ENCODE results near the gene ZNF689. TPM values are rescaled to one million over a fixed set of nuclear protein-coding genes. Genes with fewer than 3 reads are reported as not detected.

Gene ZNF689
- total and polyA plus RNA-seq, 2 of the 13 experiments (the other 11 are each of a cell fraction or from before 2014, with no cell fraction given), result 9.7 to 19.5 TPM

DNA sequence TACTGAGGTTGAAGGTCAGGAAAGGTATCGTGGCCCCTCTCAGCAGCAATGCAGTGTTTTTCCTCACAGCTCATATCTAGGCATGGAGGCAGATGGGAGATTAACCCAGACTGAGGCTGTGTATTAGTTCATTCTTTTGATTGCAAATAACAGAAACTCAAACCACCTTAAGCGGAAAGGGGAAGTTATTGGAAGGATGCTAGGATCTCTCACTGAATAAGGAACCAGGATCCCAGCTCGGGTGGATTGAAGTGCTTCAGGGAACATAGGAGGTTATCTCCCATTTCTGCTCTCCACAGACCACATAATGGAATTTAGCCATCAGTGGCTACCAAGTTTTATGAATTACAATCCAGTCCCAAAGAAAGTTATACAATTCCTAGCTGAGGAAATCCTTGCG, 8.2 kb downstream of the ZNF689 start:
- no peaks in the 10 kb centered on the region for H3K27me3 ChIP-seq (ENCODE audit: control insufficient read depth in 1 of 2, insufficient read depth in 2 of 2, low read length in 2 of 2)
- H3K9ac ChIP-seq (ENCODE audit: insufficient read depth, low read depth, low read length), result no peak overlapping the region
- in situ Hi-C loops (cut with HindIII; ENCODE audit: extremely low pct_ligation_motif_present, low pct_unique_long_range_greater_than_20kb), result loop anchor here (10.0 kb wide), 1 partner anchor 167 kb away; the partner anchor contains the start of gene DCTPP1
- peaks cover 16 to 33% of the 10 kb centered on the region in 2 experiments; a peak in 4 of 5 replicates for H3K36me3 ChIP-seq (replicated peaks in 1 of 2; ENCODE audit: control insufficient read depth in 1 of 2, insufficient read depth in 2 of 2, low read length in 2 of 2)
- WGBS (ENCODE audit: low lambda C conversion rate), result 96% methylated on average over 4 of the region's 4 CpGs
- H4K20me1 ChIP-seq (ENCODE audit: insufficient read depth, low read length), result no peaks in the 10 kb centered on the region
- ATAC-seq (no peak), DNase-seq (ENCODE audit: low spot score) (no peak), FAIRE-seq (no peak)
- H3K4me2 ChIP-seq (ENCODE audit: low read depth, low read length), result no peak overlapping the region
- peaks cover 24% of the 10 kb centered on the region for H3K4me1 ChIP-seq (ENCODE audit: insufficient read depth, low read length)
- no peak overlapping the region for H2AFZ ChIP-seq (ENCODE audit: low read length)
- ChIA-PET CTCF (ENCODE audit: low intra/inter-chr PET ratio, low total read pairs) (no interaction called here), POLR2A (interaction anchor here (0.7 to 3.4 kb wide), 4 partner anchors 9 to 172 kb away, joined by 3 to 15 read pairs (median 5); partner anchors contain the start of genes DCTPP1, ZNF689 and ZNF764)
- no peaks in the 10 kb centered on the region for H3K79me2 ChIP-seq (ENCODE audit: insufficient read depth, low read length)
- no peak overlapping the region for H3K27ac ChIP-seq (ENCODE audit: extremely low read length, insufficient read depth, low read length)
- peaks cover 4% of the 10 kb centered on the region for H3K9me3 ChIP-seq (ENCODE audit: low read length)
- intact Hi-C loops (cut with micrococcal nuclease; ENCODE audit: unreplicated experiment), result no loop called here
- no peak overlapping the region for H3K4me3 ChIP-seq (replicated peaks in 1 of 3; ENCODE audit: insufficient read depth in 1 of 3, low read depth in 2 of 3, low read length in 3 of 3)
- TF ChIP-seq NFIC (IDR thresholded peaks at IDR 0.05; ENCODE audit: low read length) (no peak), CENPT (CRISPR knock-in tag; IDR thresholded peaks at IDR 0.05; ENCODE audit: low read depth) (no peak), NCOR1 (IDR thresholded peaks at IDR 0.05; ENCODE audit: borderline replicate concordance, low read length) (no peak), RBM22 (optimal IDR thresholded peaks at IDR 0.05; ENCODE audit: low read length) (peak; percentile 13), NFATC3 (CRISPR knock-in tag; IDR thresholded peaks at IDR 0.05) (no peak), ZNF296 (CRISPR knock-in tag; conservative IDR thresholded peaks at IDR 0.05) (no peak), AGO1 (IDR thresholded peaks at IDR 0.05; ENCODE audit: low read depth, low read length, poor library complexity, severe bottlenecking) (no peak), EED (CRISPR knock-in tag; IDR thresholded peaks at IDR 0.05) (no peak)
- no TSS peak for BruUV-seq (replicated peaks)

DNA sequence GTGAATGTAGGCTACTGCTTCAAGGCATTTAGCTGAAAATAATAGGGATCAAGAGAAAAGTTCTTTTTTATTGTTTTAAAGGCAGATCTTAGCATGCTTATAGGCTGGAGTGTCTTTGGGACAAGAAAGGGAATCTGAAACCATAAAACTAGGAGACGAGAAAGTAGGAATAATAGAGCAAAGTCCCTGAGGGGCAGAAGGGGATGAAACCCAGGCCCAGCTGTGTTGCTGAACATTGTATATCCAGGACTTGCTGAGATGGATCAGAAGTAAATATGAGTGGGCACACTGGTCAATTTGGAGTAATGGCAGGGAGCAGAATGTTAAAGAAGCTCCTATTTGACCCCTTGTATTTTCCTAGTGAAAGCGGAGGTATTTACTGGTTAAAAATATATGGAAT, 9.3 kb downstream of the ZNF689 start:
- intact Hi-C loops (cut with micrococcal nuclease; ENCODE audit: unreplicated experiment) (no loop called here), in situ Hi-C loops (cut with HindIII; ENCODE audit: extremely low pct_ligation_motif_present, low pct_unique_long_range_greater_than_20kb) (loop anchor here (10.0 kb wide), 1 partner anchor 166 kb away; the partner anchor contains the start of gene DCTPP1)
- Histone ChIP-seq H3K36me3 (replicated peaks in 1 of 2; ENCODE audit: control insufficient read depth in 1 of 2, insufficient read depth in 2 of 2, low read length in 2 of 2) (peaks cover 16 to 28% of the 10 kb centered on the region in 2 experiments; a peak in 4 of 5 replicates), H3K27ac (ENCODE audit: extremely low read length, insufficient read depth, low read length) (no peak overlapping the region), H2AFZ (ENCODE audit: low read length) (no peak overlapping the region), H3K9me3 (ENCODE audit: low read length) (peaks cover 4% of the 10 kb centered on the region), H4K20me1 (ENCODE audit: insufficient read depth, low read length) (no peaks in the 10 kb centered on the region), H3K4me2 (ENCODE audit: low read depth, low read length) (no peak overlapping the region), H3K27me3 (ENCODE audit: control insufficient read depth in 1 of 2, insufficient read depth in 2 of 2, low read length in 2 of 2) (no peaks in the 10 kb centered on the region), H3K9ac (ENCODE audit: insufficient read depth, low read depth, low read length) (no peak overlapping the region), H3K4me3 (replicated peaks in 1 of 3; ENCODE audit: insufficient read depth in 1 of 3, low read depth in 2 of 3, low read length in 3 of 3) (no peak overlapping the region), H3K79me2 (ENCODE audit: insufficient read depth, low read length) (no peaks in the 10 kb centered on the region), H3K4me1 (ENCODE audit: insufficient read depth, low read length) (peaks cover 24% of the 10 kb centered on the region)
- CTCF ChIA-PET (ENCODE audit: low intra/inter-chr PET ratio, low total read pairs), result no interaction called here
- POLR2A ChIA-PET, result interaction anchor here (0.7 to 3.4 kb wide), 3 partner anchors 10 to 199 kb away, joined by 3 to 15 read pairs (median 4); partner anchors contain the start of gene ZNF689
- no TSS peak for BruUV-seq (replicated peaks)
- no peak for TF ChIP-seq ZNF256 (CRISPR knock-in tag; conservative IDR thresholded peaks at IDR 0.05)
- no peak for TF ChIP-seq ZNF589 (CRISPR knock-in tag; conservative IDR thresholded peaks at IDR 0.05)
- no peak for TF ChIP-seq MAFK (conservative IDR thresholded peaks at IDR 0.05 in 1 of 2, IDR thresholded peaks at IDR 0.05 in 1 of 2; ENCODE audit: low read length in 2 of 2)
- TF ChIP-seq JDP2 (CRISPR knock-in tag; IDR thresholded peaks at IDR 0.05; ENCODE audit: borderline replicate concordance), result no peak
- TF ChIP-seq HNRNPUL1 (IDR thresholded peaks at IDR 0.05; ENCODE audit: low read depth, low read length), result no peak
- TF ChIP-seq HMG20A (CRISPR knock-in tag; IDR thresholded peaks at IDR 0.05; ENCODE audit: borderline replicate concordance), result no peak
- no peak for TF ChIP-seq ZNF790 (CRISPR knock-in tag; IDR thresholded peaks at IDR 0.05; ENCODE audit: borderline replicate concordance)
- FAIRE-seq, result no peak
- ATAC-seq, result no peak
- 94% methylated on average over 2 of the region's 2 CpGs for WGBS (ENCODE audit: low lambda C conversion rate)
- DNase-seq (ENCODE audit: low spot score), result no peak

Data from HepG2 (cell line).